HG02852 (cell line): ENCODE measurements around the gene TMED7.
"Not testable (repeated sequence)": the region's sequence is repeated elsewhere in the genome, so short reads cannot be mapped to it uniquely, and the experiment has no call there.

ENCODE experiments used
- ATAC-seq: cut with Tn5 transposase; IDR thresholded peaks from one replicate; pipeline ENCODE4 v1.9.1; 2021; ENCODE audit warnings: mild to moderate bottlenecking, moderate library complexity; ENCODE audit not compliant: unreplicated experiment

The TMED7 gene

DNA sequence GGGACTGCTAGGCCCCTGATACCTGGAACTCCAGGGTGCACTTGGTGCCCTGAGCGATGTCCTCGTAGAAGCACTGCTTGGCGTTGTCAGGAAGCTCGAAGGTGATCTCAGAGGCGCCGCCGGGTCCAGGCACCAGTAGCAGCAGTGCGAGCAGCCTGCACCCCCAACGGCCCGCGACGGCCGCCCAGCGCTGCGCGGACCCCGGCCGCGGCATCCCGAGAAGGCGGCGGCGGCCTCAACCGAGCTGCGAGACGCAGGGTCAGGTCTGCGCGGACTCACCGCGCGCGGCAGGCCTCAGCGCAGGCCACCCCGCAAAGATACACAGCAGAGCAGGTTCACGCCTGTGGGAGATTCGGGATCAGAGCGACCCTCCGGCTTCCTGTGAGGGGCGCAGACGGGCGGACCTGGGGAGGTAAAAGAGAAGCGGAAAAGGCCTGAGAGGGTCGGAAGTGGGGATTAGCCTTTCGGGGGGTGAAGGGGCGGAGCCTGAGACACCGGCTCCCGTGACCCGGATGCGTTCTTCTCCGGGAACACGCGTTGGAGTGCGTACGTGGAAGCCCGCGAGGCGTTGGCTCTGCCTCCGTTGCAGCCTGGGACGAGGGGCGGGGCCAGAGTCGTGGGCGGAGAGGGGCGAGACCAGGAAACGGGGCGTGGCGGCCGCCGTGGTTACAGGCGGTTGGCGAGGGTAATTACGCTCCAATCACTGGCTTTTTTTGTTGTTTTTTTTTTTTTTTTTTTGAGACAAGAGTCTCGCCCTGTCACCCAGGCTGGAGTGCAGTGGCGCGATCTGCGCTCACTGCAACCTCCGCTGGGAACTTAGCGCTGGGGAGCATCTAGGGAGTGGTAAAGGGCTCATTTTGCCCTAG, at the start of gene TMED7:
Gene TMED7 (minus strand): TSS at position 458 of the 866 bp plus-strand sequence. CDS start 244 bp downstream, at position 214.
- peak; percentile 87 for ATAC-seq

DNA sequence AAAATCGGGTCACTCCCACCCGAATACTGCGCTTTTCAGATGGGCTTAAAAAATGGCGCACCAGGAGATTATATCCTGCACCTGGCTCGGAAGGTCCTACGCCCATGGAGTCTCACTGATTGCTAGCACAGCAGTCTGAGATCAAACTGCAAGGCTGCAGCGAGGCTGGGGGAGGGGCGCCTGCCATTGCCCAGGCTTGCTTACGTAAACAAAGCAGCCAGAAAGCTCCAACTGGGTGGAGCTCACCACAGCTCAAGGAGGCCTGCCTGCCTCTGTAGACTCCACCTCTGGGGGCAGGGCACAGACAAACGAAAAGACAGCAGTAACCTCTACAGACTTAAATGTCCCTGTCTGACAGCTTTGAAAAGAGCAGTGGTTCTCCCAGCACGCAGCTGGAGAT, 48.9 kb upstream of the TMED7 start:
- ATAC-seq, result not testable (repeated sequence)

- ATAC-seq, result no peak
These were observed 47.8 kb upstream of the TMED7 start for GRCh38 chr5:115673596-115673995.

- no peak for ATAC-seq
These were observed 46.1 kb upstream of the TMED7 start for GRCh38 chr5:115671939-115672338.

- no peak for ATAC-seq
These were observed 40.2 kb upstream of the TMED7 start for GRCh38 chr5:115666023-115666422.

DNA sequence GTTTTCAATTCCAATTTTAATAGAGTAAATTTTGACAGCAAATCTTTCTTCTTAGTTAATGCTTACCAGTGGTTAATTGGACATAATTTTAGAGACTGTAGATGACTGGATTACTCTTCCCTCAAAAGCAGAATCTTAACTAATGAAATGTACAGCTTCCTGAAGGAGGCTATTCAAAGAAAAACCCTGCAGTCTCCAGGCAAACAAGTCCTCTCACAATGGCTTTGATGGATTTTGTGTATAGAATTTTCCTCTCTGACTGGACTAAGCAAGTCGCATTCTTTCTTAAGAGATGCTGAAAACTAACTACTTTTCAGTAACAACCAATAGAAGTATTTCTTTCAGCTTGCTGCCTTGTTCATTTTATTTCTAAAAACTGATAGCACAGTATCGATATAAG, 35.7 kb upstream of the TMED7 start:
- ATAC-seq, result no peak

DNA sequence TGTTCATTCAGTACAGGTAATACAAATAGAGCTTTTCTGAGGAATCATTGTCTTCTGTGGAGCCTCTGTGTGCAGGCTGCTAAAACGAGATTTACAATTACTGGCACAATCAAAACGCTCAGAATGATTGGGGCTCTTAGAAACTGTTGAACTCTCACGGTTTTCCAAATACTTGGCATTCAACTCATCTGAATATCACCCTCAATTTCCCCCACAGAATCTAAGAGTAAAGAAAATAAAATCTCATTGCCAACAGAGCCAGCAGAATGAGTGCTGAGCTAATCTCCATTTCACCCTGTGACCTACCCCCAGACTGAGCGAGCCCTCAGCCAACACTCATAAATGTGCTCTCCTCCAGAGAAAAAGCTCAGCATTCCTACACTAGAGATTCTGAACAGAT, 35.3 kb upstream of the TMED7 start:
- no peak for ATAC-seq

- ATAC-seq, result no peak
These were observed 32.0 kb upstream of the TMED7 start for GRCh38 chr5:115657881-115658233.

DNA sequence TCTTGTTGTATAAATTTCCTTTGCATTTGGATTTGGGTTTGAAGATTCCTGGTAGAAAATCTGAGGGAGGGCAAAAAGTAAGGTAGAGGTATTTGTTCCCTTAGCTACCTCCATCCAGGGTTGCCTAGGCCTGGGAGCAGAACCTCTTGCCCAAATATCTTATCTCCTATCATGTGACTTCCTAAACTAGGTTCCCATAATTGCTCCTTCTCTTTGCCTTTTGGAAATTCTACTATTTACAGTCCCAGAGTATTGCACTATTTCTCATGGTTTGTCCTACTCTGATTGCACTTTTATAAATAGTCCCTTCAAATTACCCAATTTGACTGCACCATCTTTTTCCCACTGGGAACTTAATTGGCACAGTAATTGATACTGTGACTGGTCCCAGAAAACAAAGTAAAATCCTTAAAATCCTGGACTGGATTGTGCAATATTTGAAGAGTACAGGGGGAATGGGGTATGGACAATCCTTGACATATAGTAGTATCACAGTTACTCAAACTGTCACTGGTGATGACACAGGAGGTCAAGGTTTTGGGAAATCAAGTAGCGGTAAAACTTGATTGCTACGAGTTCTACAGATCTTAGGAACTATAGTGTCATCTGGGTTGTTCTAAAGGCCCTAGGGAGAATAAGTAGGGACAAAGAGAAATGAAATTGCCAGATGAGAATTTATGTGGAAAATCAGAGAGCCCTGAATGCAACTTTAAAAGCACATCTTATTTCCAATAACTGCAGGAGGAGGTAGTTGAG, 31.5 kb upstream of the TMED7 start:
- ATAC-seq, result no peak

- ATAC-seq, result no peak
These were observed 30.6 kb upstream of the TMED7 start for GRCh38 chr5:115656404-115656803.

DNA sequence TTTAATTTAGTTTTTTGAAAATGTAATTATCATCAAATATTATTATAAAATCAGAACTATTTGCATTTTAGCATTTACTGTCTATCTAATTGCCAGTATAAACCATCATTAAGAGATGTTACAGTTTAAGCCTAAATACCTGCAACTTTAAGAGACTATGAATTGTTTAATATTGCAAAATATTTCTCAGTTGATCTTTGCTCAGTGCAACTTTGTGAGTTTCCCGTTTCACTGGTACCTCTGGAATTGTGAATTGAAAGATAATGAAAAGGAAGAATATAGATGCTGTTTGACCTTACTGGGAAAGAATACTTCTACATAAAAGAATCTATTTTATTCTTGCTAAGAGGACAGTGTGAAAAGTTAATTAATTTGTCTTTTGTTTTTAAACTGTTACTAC, 30.2 kb upstream of the TMED7 start:
- no peak for ATAC-seq

DNA sequence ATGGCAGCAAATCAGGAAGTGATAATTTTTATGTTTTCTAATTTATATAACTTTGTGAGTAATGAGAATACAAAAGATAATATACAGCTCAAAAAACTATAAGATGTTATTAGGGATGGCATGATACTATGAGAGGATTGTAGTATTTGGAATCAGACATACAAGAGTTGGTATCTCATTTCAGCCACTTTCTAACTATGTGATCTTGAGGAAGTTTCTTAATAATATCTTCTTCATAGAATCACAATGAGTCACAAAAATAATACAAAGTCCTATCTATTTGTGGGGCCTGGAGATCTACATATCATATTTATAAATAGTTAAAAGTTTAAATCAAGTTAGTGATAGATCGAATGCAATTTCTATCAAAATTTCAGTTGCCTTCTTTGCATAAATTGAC, 23.7 kb upstream of the TMED7 start:
- no peak for ATAC-seq

GRCh38 chr5:115648056-115648455, 22.2 kb upstream of the TMED7 start:
- no peak for ATAC-seq

DNA sequence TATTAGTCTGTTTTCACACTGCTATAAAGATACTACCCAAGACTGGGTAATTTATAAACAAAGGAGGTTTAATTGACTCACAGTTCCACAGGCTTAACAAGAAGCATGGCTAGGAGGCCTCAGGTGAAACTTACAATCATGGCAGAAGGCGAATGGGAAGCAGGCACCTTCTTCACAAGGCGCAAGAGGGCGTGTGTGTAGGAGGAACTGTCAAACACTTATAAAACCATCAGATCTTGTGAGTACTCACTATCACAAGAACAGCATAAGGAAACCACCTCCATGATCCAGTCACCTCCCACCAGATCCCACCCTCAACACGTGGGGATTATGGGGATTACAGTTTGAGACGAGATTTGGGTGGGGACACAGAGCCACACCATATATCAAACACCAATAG, 19.6 kb upstream of the TMED7 start:
- ATAC-seq, result not testable (repeated sequence)

- ATAC-seq, result no peak
These were observed 18.2 kb upstream of the TMED7 start for GRCh38 chr5:115644046-115644445.

DNA sequence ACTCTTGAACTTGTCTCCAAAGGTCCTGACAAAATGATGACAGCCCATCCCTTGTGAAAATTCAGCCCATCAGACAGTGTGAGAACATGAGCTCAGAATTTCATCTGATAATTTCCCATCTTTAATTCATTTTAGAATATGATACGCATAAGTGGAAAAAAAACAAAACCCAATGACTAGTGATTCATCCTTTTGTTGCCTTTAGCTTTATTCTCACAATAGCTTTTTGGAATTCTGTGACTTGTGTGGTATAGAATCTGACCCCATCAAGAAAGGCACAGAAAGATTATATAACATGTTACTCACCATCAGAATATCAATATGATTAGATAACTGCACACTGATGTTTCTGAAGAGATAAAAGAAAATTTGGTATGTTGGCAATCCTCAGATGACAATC, 16.1 kb upstream of the TMED7 start:
- no peak for ATAC-seq

DNA sequence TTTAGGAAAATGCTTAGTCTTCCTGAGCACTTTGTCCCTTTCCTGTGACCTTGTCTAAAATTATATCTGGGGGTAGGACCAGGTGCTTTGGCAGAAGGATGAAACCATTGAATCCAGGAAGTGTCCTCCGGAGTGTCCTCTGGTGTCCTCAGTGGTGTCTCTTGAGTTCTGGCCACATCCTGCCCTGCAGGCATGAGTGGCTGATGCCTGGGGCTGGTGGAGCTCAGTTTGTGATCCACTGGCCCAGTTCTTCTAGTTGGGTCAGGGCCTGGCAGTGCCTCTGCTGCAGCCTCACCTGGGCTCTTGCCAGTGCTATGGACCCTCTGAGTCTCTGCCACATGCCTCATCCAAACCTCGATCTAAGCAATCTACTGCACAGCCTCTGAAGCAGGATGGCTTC, 14.4 kb upstream of the TMED7 start:
- no peak for ATAC-seq

DNA sequence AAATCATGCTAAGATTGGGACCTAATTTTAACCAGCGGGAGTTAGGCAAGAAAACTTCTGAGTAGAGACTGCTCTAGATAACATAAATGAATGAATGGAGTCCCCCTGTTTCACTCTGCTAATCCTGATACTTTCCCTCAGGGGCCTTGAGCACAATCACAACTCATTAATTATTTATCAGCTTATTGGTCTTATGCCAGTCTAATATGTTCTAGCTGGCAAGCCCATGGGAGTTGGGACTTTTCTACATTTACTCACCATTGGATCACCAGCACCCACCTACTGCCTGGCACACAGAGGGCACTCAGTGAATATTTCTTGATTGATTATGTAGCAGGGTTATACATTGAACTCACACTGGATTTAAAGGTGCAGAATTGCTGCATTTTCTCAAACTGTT, 13.5 kb upstream of the TMED7 start:
- ATAC-seq, result no peak

GRCh38 chr5:115637507-115637906, 11.7 kb upstream of the TMED7 start:
- no peak for ATAC-seq

DNA sequence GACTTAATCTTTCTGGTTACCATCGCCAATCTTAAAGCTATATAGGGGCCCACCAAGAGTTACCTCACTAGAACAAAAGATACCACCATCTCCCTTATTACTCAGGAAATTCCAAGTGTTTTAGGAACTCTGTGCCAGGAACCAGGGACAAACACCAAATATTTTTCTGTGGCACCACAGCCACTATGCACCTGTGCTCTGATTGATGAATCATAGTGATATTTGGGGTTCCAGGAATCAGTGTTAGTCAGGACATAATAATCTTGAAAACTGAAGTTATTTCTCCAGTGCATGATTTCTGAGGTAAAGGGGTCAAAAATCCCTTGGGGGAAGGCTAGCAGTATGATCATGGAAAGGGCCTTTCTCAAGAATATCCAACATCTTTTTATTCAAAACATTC, 10.2 kb upstream of the TMED7 start:
- ATAC-seq, result no peak

- ATAC-seq, result peak; percentile 66
These were observed 8.7 kb upstream of the TMED7 start for GRCh38 chr5:115634343-115635132.
